ENCODE measurements around the gene PRKAR2A.

The PRKAR2A gene
- 55.0 to 156 (median 128) reads per million in 18 experiments for total RNA-seq

- peak; percentile 93 to 96 for DNase-seq
Observed at GRCh38 chr3:48847504-48848423, at the start of gene PRKAR2A. Gene PRKAR2A, minus strand, starts transcription at chr3:48847874. Its CDS starts 278 bp downstream, at chr3:48847596.

DNA sequence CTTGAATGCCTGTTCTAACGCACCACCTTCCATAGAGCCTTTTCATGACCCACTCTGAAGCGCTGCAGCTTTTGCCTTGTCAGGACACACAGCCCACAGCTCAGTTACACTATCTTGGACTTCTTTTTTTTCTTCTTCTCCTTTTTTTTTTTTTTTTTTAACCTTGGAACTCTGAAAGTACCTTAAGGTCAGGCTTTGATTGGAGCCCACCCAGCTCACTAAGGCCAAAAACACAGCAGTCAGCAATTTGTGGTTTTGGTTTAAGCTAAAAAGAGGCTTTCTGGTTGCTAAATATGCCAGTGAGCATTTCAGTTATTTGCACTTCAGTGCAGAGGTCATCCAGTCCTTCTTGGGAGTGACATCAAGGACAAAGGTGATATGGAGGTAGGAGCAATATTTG is 49.3 kb upstream of the PRKAR2A start:
- peak; percentile 54 to 66 for DNase-seq

GRCh38 chr3:48894516-48894915 is 46.8 kb upstream of the PRKAR2A start:
- DNase-seq, result no peak

GRCh38 chr3:48891606-48892005 is 43.9 kb upstream of the PRKAR2A start:
- no peak for DNase-seq

DNA sequence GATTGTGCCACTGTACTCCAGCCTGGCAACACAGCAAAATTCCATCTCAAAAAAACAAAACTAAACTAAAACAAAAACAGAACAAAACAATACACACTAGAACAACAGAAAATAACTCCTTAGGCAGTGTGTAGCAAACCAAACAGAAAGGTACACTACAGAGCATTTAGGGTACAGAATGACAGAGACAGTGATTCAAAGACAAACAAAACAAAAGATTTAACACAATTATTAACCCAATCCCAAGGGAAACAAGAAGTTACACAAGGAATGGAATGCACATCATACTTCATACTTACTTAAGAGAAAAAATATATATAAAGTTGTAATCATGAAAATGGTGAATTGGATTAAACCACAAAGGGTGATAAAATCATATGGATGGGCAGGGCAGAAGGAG is 38.1 kb upstream of the PRKAR2A start:
- no peak for DNase-seq

DNA sequence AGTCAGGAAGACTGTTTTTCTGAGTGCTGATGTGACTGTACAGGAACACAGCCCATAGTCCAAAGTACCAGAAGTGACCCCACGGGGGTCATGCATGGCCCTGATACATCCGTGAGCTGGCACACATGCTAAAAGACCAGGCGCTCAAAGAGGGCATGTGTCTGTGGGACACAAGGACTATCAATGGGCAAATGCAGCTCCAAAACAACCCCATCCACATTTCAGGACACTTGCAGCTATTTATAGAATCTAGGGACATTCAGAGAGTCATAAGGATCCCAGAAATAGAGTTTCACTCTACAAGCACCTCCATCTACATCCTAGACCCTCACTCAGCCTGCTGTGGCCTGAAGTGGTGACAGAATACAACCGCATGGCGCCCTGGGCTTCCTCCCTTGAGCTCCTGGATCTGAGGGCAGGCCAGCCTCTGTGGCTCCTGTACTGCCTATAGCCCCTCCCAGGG is 34.0 kb upstream of the PRKAR2A start:
- no peak for DNase-seq

- no peak for DNase-seq
Observed at GRCh38 chr3:48881006-48881405, 33.3 kb upstream of the PRKAR2A start.

DNA sequence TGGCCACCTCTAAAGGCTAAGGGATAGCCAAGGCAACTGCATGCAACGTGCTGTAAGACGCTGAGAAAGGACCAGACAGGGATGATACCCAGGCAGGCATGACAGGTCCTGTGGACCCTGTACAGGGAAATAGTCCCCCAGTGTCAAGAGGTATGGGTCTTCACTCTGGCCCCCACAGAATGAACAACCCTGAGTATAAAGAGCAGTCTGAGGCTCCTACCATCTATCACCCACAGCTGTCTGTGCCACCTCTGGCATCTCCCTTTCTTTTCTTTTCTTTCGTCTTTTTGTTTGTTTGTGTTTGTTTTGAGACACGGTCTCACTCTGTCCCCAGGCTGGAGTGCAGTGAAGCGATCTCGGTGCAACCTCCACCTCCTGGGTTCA is 32.3 kb upstream of the PRKAR2A start:
- DNase-seq, result no peak

GRCh38 chr3:48879307-48879993 is 31.8 kb upstream of the PRKAR2A start:
- DNase-seq, result peak in 1 of 2 donors; percentile 16

GRCh38 chr3:48877671-48878070 is 30.0 kb upstream of the PRKAR2A start:
- DNase-seq, result peak; percentile 68 to 79

- no peak for DNase-seq
Observed at GRCh38 chr3:48863122-48863521, 15.4 kb upstream of the PRKAR2A start.

GRCh38 chr3:48859206-48859605 is 11.5 kb upstream of the PRKAR2A start:
- DNase-seq, result peak; percentile 10 to 45

- DNase-seq, result no peak
Observed at GRCh38 chr3:48858709-48859108, 11.0 kb upstream of the PRKAR2A start.

DNA sequence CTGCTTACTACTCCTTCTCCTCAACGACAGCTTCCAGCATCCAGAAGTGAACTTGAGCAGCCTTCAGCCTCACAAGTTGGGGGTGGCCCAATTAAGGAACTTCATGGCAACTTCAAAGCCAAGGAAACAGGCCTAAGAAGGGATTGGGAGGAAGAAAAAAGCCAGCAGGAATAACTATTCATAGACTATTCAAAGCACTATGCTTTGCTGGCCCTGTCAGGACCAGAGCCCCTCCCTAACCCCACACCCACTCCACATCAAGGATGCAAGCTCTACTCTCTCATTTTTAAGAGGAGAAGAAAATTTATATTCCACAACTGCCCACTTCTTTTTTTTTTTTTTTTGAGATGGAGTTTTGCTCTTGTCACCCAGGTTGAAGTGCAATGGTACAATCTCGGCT is 10.0 kb upstream of the PRKAR2A start:
- peak in 1 of 2 donors; percentile 28 for DNase-seq

- DNase-seq, result no peak
Observed at GRCh38 chr3:48856469-48856868, 8.8 kb upstream of the PRKAR2A start.

DNA sequence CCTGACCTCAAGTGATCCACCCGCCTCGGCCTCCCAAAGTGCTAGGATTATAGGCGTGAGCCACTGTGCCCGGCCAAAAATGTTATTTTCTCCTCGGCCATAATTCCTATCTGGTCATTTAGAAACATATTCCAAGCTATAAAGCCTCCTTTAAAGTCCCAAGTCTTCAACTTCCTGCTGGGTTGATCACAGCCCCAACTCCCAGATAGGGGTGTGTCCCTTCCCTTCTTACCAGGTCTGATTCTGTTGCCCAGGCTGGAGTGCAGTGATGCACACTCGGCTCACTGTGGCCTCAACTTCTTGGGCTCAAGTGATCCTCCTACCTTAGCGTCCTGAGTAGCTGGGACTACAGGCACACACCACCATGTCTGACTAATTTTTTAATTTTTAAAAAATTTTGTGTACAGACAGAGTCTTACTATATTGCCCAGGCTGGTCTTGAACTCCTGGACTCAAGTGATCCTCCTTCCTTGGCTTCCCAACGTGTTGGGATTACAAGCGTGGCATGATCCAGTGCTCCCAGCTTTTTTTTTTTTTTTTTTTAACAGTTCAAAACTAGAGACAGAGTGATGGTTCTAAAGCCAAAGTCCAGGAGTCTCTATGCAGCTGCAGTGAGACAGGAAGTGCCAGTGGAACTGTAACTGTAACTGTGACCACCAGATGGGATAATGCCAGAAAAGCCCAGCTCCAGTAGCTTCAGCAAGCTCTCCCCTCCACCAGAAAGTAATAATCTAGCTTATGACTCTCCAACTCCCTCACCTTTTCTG is 8.2 kb upstream of the PRKAR2A start:
- no peak for DNase-seq

DNA sequence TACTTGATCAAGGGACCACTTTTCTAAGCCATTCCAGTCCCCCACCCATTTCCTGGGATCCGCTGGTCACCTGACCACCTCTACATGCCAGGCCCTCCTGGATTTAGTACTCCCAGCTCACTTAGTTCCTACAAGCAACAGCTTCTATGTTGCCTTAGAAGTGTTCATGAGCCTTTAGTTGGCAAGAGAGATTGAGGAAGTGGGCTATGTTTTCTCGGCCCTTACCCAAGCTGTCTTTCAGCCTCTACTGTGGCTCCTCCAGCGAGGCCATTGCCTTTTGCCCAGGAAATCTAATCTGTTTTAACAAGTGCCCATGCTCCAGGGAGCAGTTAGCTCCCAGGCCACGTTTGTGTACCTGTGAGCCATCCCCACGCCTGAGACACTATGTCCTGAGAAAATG is 4.5 kb upstream of the PRKAR2A start:
- no peak for DNase-seq

DNA sequence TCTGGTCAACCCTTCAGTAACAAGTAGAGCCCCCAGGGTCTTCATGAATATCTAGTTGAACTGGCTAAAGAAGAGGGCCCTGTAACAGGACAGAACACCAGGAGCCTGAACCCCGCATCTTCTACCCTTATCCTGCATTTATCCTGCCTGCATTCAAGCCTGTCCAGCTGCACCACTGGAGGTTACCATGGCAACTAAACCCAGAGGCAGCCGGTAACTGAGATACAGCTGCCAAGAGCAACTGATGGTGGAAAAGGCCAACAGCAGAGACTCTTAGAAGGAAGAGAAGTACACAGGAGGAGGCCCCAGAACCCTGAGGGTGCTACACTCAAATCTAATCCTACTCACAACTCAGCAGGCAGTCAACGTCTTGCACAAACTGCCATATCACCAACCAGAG is 3.7 kb upstream of the PRKAR2A start:
- no peak for DNase-seq

- no peak for DNase-seq
Observed at GRCh38 chr3:48848816-48849515, 1.3 kb upstream of the PRKAR2A start.

DNA sequence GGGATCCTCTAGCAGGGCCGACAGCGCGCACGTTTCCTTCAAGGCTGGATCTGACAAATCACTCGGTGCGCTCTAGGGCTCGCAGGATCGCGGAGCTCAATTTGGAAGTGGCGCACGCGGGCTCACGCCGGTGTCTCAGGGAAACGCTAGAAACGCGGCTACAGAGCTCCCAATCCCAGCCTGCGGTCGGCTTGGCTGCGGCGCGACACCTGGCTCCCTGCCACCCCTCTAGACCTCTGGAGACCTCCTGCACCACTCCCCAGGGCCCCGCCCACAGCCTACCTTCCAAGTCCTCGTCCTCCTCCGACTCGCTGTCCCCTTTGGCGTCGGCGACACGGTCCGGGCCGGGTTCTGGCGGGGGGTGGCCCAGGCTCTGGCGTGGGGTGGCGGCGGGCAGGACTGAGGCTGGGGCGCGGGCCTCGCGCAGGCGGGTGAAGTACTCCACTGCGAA is 596 bp downstream of the PRKAR2A start:
- peak; percentile 43 to 66 for DNase-seq

- DNase-seq, result peak; percentile 6 to 10
Observed at GRCh38 chr3:48845170-48845569, 2.5 kb downstream of the PRKAR2A start.

DNA sequence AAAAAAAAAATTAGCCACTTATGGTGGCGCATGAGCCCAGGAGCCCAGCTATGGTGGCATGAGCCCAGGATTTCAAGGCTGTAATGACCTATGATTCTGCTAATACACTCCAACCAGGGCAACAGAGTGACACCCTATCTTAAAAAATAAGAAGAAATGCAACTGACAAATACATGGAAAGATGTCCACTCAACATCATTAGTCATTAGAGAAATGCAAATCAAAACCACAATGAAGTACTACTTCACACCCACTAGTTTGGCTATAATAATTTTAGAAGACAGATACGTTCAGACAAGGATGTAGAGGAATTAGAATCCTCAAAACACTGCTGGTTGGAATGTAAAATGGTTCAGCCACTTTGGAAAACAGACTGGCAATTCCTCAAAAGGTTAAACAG is 10.5 kb downstream of the PRKAR2A start:
- DNase-seq, result no peak
